H1 (cell line): ENCODE data around the gene ERFE. TPM values are rescaled to one million over a fixed set of nuclear protein-coding genes. Genes with fewer than 3 reads are reported as not detected.

Experiments
- EP300 ChIP-seq, 2 experiments: IDR thresholded peaks; 1 replicate in 1 of 2; 2 replicates in 1 of 2; pipeline ENCODE4 v1.6.1; 2011 to 2012; ENCODE audit warnings: low read depth in 2 of 2, low read length in 2 of 2, mild to moderate bottlenecking in 2 of 2, borderline replicate concordance in 1 of 2, inconsistent platforms in 1 of 2, moderate library complexity in 1 of 2
- RXRA ChIP-seq: IDR thresholded peaks from 2 replicates; pipeline ENCODE4 v1.6.1; 2011; ENCODE audit warnings: low read depth, mild to moderate bottlenecking, low read length, moderate library complexity; ENCODE audit not compliant: insufficient read depth
- polyA plus RNA-seq, 7 experiments: library from polyadenylated mRNA; depleted of rRNA in 3 of 7; stranded (reverse) in 5 of 7; unstranded in 2 of 7; fragments of >200 nt in 5 of 7; fragments of 200-250 nt in 2 of 7; gene quantifications; 1 replicate in 5 of 7; 2 replicates in 1 of 7; 4 replicates in 1 of 7; pipeline versions ENCODE4 v1.2.1 to v1.2.3, GENCODE V29; 2011 to 2013; ENCODE audit warnings: missing spikeins in 2 of 7, mixed read lengths in 2 of 7
- total RNA-seq: library from RNA; stranded (reverse); fragmentation: NEBNext Ultra II Directional; extraction: Animal tissue kit (Norgen Biotek cat#: 25700); gene quantifications from 2 replicates; pipeline ENCODE4 v1.2.1, GENCODE V29; 2021
- TF ChIP-seq, protein P1 (sequence below): fragments of 300-600 bp; sonication (generic); IDR thresholded peaks from 2 replicates; pipeline ENCODE4 v1.7.1; 2012; ENCODE audit warnings: low read length, moderate library complexity, mild to moderate bottlenecking, inconsistent platforms; ENCODE audit not compliant: insufficient replicate concordance
- TF ChIP-seq, protein P2 (sequence below): IDR thresholded peaks from 2 replicates; pipeline ENCODE4 v1.6.1; 2012; ENCODE audit warnings: low read length, inconsistent platforms

ERFE gene
- total and polyA plus RNA-seq, 2 of the 8 experiments (the other 6 are each of a cell fraction or from before 2014, with no cell fraction given): 2.5 to 3.6 TPM

DNA sequence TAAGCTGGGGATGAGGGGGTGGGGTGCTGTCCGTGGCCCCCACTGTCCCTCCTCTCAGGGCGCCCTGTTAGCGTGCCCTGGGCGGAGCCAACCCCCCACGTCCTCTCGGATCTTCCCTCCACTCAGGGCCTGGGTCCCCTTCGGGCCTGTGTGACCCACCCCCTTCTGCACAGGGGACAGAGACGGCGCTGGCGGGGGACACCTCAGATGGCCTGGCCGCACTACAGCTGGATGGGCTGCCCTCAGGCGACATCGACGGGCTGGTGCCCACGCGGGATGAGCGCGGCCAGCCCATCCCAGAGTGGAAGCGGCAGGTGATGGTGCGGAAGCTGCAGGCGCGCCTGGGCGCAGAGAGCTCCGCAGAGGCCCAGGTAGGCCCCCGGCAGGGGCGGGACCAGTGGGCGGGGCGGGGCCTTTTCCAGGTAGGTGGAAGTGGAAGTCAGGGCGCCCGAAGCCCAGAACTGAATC, 30.2 kb upstream of the ERFE start (continued):
- TF ChIP-seq, protein P1, sequence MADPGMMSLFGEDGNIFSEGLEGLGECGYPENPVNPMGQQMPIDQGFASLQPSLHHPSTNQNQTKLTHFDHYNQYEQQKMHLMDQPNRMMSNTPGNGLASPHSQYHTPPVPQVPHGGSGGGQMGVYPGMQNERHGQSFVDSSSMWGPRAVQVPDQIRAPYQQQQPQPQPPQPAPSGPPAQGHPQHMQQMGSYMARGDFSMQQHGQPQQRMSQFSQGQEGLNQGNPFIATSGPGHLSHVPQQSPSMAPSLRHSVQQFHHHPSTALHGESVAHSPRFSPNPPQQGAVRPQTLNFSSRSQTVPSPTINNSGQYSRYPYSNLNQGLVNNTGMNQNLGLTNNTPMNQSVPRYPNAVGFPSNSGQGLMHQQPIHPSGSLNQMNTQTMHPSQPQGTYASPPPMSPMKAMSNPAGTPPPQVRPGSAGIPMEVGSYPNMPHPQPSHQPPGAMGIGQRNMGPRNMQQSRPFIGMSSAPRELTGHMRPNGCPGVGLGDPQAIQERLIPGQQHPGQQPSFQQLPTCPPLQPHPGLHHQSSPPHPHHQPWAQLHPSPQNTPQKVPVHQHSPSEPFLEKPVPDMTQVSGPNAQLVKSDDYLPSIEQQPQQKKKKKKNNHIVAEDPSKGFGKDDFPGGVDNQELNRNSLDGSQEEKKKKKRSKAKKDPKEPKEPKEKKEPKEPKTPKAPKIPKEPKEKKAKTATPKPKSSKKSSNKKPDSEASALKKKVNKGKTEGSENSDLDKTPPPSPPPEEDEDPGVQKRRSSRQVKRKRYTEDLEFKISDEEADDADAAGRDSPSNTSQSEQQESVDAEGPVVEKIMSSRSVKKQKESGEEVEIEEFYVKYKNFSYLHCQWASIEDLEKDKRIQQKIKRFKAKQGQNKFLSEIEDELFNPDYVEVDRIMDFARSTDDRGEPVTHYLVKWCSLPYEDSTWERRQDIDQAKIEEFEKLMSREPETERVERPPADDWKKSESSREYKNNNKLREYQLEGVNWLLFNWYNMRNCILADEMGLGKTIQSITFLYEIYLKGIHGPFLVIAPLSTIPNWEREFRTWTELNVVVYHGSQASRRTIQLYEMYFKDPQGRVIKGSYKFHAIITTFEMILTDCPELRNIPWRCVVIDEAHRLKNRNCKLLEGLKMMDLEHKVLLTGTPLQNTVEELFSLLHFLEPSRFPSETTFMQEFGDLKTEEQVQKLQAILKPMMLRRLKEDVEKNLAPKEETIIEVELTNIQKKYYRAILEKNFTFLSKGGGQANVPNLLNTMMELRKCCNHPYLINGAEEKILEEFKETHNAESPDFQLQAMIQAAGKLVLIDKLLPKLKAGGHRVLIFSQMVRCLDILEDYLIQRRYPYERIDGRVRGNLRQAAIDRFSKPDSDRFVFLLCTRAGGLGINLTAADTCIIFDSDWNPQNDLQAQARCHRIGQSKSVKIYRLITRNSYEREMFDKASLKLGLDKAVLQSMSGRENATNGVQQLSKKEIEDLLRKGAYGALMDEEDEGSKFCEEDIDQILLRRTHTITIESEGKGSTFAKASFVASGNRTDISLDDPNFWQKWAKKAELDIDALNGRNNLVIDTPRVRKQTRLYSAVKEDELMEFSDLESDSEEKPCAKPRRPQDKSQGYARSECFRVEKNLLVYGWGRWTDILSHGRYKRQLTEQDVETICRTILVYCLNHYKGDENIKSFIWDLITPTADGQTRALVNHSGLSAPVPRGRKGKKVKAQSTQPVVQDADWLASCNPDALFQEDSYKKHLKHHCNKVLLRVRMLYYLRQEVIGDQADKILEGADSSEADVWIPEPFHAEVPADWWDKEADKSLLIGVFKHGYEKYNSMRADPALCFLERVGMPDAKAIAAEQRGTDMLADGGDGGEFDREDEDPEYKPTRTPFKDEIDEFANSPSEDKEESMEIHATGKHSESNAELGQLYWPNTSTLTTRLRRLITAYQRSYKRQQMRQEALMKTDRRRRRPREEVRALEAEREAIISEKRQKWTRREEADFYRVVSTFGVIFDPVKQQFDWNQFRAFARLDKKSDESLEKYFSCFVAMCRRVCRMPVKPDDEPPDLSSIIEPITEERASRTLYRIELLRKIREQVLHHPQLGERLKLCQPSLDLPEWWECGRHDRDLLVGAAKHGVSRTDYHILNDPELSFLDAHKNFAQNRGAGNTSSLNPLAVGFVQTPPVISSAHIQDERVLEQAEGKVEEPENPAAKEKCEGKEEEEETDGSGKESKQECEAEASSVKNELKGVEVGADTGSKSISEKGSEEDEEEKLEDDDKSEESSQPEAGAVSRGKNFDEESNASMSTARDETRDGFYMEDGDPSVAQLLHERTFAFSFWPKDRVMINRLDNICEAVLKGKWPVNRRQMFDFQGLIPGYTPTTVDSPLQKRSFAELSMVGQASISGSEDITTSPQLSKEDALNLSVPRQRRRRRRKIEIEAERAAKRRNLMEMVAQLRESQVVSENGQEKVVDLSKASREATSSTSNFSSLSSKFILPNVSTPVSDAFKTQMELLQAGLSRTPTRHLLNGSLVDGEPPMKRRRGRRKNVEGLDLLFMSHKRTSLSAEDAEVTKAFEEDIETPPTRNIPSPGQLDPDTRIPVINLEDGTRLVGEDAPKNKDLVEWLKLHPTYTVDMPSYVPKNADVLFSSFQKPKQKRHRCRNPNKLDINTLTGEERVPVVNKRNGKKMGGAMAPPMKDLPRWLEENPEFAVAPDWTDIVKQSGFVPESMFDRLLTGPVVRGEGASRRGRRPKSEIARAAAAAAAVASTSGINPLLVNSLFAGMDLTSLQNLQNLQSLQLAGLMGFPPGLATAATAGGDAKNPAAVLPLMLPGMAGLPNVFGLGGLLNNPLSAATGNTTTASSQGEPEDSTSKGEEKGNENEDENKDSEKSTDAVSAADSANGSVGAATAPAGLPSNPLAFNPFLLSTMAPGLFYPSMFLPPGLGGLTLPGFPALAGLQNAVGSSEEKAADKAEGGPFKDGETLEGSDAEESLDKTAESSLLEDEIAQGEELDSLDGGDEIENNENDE: no peak
- TF ChIP-seq RXRA (no peak), EP300 (IDR thresholded peaks at IDR 0.05; ENCODE audit: borderline replicate concordance in 1 of 2, low read depth in 2 of 2, low read length in 2 of 2) (no peak)
- TF ChIP-seq, protein P2, sequence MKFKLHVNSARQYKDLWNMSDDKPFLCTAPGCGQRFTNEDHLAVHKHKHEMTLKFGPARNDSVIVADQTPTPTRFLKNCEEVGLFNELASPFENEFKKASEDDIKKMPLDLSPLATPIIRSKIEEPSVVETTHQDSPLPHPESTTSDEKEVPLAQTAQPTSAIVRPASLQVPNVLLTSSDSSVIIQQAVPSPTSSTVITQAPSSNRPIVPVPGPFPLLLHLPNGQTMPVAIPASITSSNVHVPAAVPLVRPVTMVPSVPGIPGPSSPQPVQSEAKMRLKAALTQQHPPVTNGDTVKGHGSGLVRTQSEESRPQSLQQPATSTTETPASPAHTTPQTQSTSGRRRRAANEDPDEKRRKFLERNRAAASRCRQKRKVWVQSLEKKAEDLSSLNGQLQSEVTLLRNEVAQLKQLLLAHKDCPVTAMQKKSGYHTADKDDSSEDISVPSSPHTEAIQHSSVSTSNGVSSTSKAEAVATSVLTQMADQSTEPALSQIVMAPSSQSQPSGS: no peak
